ENCODE data around the gene NYAP2.

The NYAP2 gene

GRCh38 chr2:225694664-225695063 is 295.2 kb downstream of the NYAP2 start:
- no peaks in the 10 kb centered on the region for H3K36me3 ChIP-seq (ENCODE audit: insufficient read depth)
- H4K20me1 ChIP-seq (ENCODE audit: insufficient read depth) = no peaks in the 10 kb centered on the region
- H3K4me1 ChIP-seq (ENCODE audit: low read depth, poor library complexity, severe bottlenecking) = no peaks in the 10 kb centered on the region
- no peaks in the 10 kb centered on the region for H3K27me3 ChIP-seq (ENCODE audit: insufficient read depth, low read depth)
- H3K79me2 ChIP-seq (ENCODE audit: insufficient read depth, low read depth) = no peaks in the 10 kb centered on the region
- H3K9ac ChIP-seq = no peak overlapping the region
- no peak for TF ChIP-seq CTCF (conservative IDR thresholded peaks at IDR 0.05; ENCODE audit: low read depth, low read length)
- H3K27ac ChIP-seq = no peak overlapping the region
- no peak overlapping the region for H3K4me2 ChIP-seq
- no peak overlapping the region for H2AFZ ChIP-seq (ENCODE audit: low read depth)
- H3K4me3 ChIP-seq (IDR thresholded peaks at IDR 0.05; ENCODE audit: insufficient read depth, low read depth, low read length) = no peak overlapping the region

GRCh38 chr2:225697936-225698335 is 298.4 kb downstream of the NYAP2 start:
- no peaks in the 10 kb centered on the region for H3K27me3 ChIP-seq (ENCODE audit: insufficient read depth, low read depth)
- H3K27ac ChIP-seq = no peak overlapping the region
- no peak overlapping the region for H3K4me2 ChIP-seq
- no peaks in the 10 kb centered on the region for H3K36me3 ChIP-seq (ENCODE audit: insufficient read depth)
- no peak overlapping the region for H2AFZ ChIP-seq (ENCODE audit: low read depth)
- H3K4me3 ChIP-seq (IDR thresholded peaks at IDR 0.05; ENCODE audit: insufficient read depth, low read depth, low read length) = no peak overlapping the region
- H3K79me2 ChIP-seq (ENCODE audit: insufficient read depth, low read depth) = no peaks in the 10 kb centered on the region
- TF ChIP-seq CTCF (conservative IDR thresholded peaks at IDR 0.05; ENCODE audit: low read depth, low read length) = no peak
- H4K20me1 ChIP-seq (ENCODE audit: insufficient read depth) = no peaks in the 10 kb centered on the region
- no peak overlapping the region for H3K9ac ChIP-seq
- no peaks in the 10 kb centered on the region for H3K4me1 ChIP-seq (ENCODE audit: low read depth, poor library complexity, severe bottlenecking)

All from KMS-11 (cell line).